Lung (tissue), 12 donors: ENCODE results near the gene HOXB3. TPM values are rescaled to one million over a fixed set of nuclear protein-coding genes. Genes with fewer than 3 reads are reported as not detected.

Experiments
- ATAC-seq: fragments of 200-7000 bp; cut with Tn5 transposase; one replicate; pipeline ENCODE4 v1.9.1; 2020; ENCODE audit warnings: moderate number of reproducible peaks; ENCODE audit not compliant: insufficient read depth, low FRiP score
- DNase-seq, 3 donors: peaks; one replicate each; pipeline ENCODE4 v3.0.0-alpha.2; 2013 to 2017
- H3K27ac ChIP-seq, 2 donors: one replicate each; pipeline ENCODE4 v1.5.1; 2013; ENCODE audit warnings: mild to moderate bottlenecking in 2 of 2, moderate library complexity in 2 of 2, control low read depth in 1 of 2, inconsistent platforms in 1 of 2, low read depth in 1 of 2, low read length in 1 of 2
- H3K27me3 ChIP-seq, 3 donors: one replicate each; pipeline ENCODE4 v1.5.1; 2013; ENCODE audit warnings: low read length in 2 of 3; ENCODE audit not compliant: control insufficient read depth in 3 of 3, insufficient read depth in 3 of 3
- H3K36me3 ChIP-seq, 4 donors: one replicate each; pipeline ENCODE4 v1.5.1; 2013; ENCODE audit warnings: low read length in 4 of 4, mild to moderate bottlenecking in 1 of 4, moderate library complexity in 1 of 4; ENCODE audit not compliant: control insufficient read depth in 4 of 4, insufficient read depth in 4 of 4
- H3K4me1 ChIP-seq, 5 donors: one replicate each; pipeline ENCODE4 v1.5.1; 2013; ENCODE audit warnings: low read length in 5 of 5, mild to moderate bottlenecking in 2 of 5, moderate library complexity in 1 of 5; ENCODE audit not compliant: control insufficient read depth in 5 of 5, insufficient read depth in 5 of 5
- H3K4me3 ChIP-seq: one replicate; pipeline ENCODE4 v1.5.1; 2013; ENCODE audit warnings: mild to moderate bottlenecking, control low read depth, moderate library complexity
- H3K9ac ChIP-seq, 2 donors: one replicate each; pipeline ENCODE4 v1.5.1; 2013; ENCODE audit warnings: low read length in 2 of 2, control low read depth in 1 of 2; ENCODE audit not compliant: insufficient read depth in 1 of 2
- H3K9me3 ChIP-seq, 4 donors: one replicate each; pipeline ENCODE4 v1.5.1; 2013; ENCODE audit warnings: low read length in 3 of 4, mild to moderate bottlenecking in 1 of 4, moderate library complexity in 1 of 4; ENCODE audit not compliant: control insufficient read depth in 4 of 4, insufficient read depth in 3 of 4
- CTCF ChIP-seq: IDR thresholded peaks from 2 replicates; pipeline ENCODE4 v1.5.1; 2012; ENCODE audit warnings: mild to moderate bottlenecking; ENCODE audit errors: control extremely low read depth, extremely low read depth
- WGBS, 2 donors: extraction: QIAGEN DNeasy Blood & Tissue Kit; methylation state at CpG; one replicate each; pipeline ENCODE4 v1.1.7; 2013; 5-methylcytosine and 5-hydroxymethylcytosine counted together
- polyA plus RNA-seq, 2 donors: library from polyadenylated mRNA; stranded (reverse); fragments of 200-250 nt; gene quantifications; one replicate each; pipeline ENCODE4 v1.2.1, GENCODE V29; 2013
- total RNA-seq, 2 donors: library from RNA; depleted of rRNA in 1 of 2; stranded (reverse); fragments of >200 nt in 1 of 2; gene quantifications; one replicate each; pipeline ENCODE4 v1.2.1, GENCODE V29; 2014 to 2021
- donor health status: control.
- donor health status: control.
- donor health status: Bipolar disorder and iron deficiency.
- donor health status: healthy.
- donor health status: DM: yes; HTN: yes; CAD: no.

HOXB3 gene
- total and polyA plus RNA-seq, 4 donors, result 1.9 to 21.1 (median 6.7) TPM

DNA sequence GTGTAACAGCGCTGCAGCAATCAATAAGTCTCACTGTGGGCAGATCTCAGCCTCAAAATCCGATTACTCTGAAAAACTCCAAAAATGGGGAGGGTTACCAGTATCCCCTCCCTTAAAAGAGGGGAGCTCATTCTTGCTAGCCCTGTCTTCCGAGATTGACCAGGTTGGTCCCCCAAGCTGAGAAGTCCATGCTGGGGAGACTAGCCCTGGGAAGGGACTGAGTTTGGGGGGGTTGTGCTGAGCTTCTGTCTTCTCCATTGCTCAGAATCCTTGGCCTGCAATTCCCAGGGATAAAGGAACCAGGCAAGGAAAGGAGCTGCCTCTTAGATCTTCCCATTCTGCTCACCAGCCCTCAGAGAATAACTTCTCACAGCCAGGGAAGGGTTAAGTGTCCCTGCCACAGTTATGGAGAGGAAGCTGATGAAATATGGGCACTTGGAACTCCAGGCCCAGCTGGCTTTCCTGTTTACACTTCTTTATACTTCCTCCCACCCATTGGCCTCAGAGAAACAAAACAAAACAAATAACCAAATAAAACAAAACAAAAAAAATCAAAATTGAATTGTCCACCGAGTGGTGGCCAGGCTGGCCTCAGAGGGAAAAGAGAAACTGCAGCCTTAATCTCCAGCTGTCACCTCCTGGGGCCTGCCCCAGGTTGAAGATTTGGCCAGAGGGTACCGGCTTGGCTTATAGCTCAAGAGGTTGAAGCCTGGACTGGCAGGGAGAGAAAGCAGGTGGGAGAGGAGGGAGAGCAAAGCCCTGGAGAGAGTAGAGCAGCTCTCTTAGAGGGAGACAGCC, 2.6 kb downstream of the HOXB3 start:
- Histone ChIP-seq H3K27me3 (peaks cover 3 to 56% (median 5%) of the 10 kb centered on the region in 3 donors), H3K9ac (peak overlapping the region; percentile 61 to 98), H3K27ac (peak overlapping the region in 1 of 2 donors; percentile 77), H3K36me3 (peaks cover 0 to 11% (median 3%) of the 10 kb centered on the region in 4 donors), H3K9me3 (no peaks in the 10 kb centered on the region), H3K4me3 (no peak overlapping the region), H3K4me1 (peaks cover 0 to 74% (median 7%) of the 10 kb centered on the region in 5 donors)
- WGBS, 2 donors, result 19 to 27% methylated on average over 5 of the region's 5 CpGs
- no peak for ATAC-seq
- no peak for TF ChIP-seq CTCF
- peak; percentile 88 to 97 (median 96) for DNase-seq

GRCh38 chr17:48586355-48587258, 3.4 kb downstream of the HOXB3 start:
- Histone ChIP-seq H3K4me3 (no peak overlapping the region), H3K27ac (peak overlapping the region in 1 of 2 donors; percentile 59), H3K36me3 (peaks cover 0 to 11% (median 3%) of the 10 kb centered on the region in 4 donors), H3K27me3 (peaks cover 3 to 50% (median 5%) of the 10 kb centered on the region in 3 donors), H3K9ac (peak overlapping the region; percentile 66 to 98), H3K4me1 (peaks cover 0 to 77% (median 7%) of the 10 kb centered on the region in 5 donors), H3K9me3 (peaks cover 0 to 2% (median 0%) of the 10 kb centered on the region in 4 donors)
- ATAC-seq (no peak), DNase-seq (peak; percentile 60 to 69 (median 68))
- WGBS, 2 donors, result 6 to 12% methylated on average over 34 of the region's 34 CpGs
- no peak for TF ChIP-seq CTCF

DNA sequence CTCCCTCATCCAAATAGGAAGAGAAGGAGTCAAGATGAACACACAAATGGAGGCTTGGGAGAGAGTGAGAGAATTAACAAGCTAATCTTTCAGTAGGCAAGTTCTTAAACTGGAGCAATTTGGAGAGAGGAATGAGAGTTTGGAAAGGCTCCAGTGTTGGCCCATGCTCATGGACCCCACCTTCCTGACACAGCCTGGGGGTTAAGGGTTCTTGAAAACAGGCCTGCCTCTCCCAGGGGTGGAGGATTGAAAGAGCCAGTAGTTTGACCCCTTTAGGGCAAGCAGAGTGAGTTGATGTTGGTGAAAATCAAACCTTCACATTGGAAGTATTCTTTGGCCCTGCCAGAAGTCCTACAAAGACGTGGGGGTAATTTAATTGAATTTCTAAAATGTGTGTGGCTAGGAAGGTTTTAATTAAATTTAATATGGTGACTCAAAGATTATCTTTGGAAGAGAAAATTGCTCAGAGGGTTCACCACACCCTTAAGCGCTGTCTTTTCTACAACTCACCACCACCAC, 5.8 kb downstream of the HOXB3 start:
- H3K27ac ChIP-seq, result no peak overlapping the region
- no peak for TF ChIP-seq CTCF
- H3K9me3 ChIP-seq, result peaks cover 0 to 2% (median 0%) of the 10 kb centered on the region in 4 donors
- H3K36me3 ChIP-seq, result no peaks in the 10 kb centered on the region
- peaks cover 4 to 56% (median 7%) of the 10 kb centered on the region in 3 donors for H3K27me3 ChIP-seq
- H3K9ac ChIP-seq, result peak overlapping the region in 1 of 2 donors; percentile 24
- DNase-seq (peak; percentile 53 to 76 (median 76)), ATAC-seq (no peak)
- WGBS, 2 donors, result 46 to 75% methylated on average over 2 of the region's 2 CpGs
- H3K4me1 ChIP-seq, result peaks cover 0 to 82% (median 7%) of the 10 kb centered on the region in 5 donors
- no peak overlapping the region for H3K4me3 ChIP-seq
